ENCODE data around the gene STIP1. TPM values are rescaled to one million over a fixed set of nuclear protein-coding genes. Genes with fewer than 3 reads are reported as not detected.

The STIP1 gene
- total and polyA plus RNA-seq, 10 of the 15 experiments (the other 5 are each of a cell fraction or from before 2014, with no cell fraction given) = 25.2 to 291 (median 191) TPM

DNA sequence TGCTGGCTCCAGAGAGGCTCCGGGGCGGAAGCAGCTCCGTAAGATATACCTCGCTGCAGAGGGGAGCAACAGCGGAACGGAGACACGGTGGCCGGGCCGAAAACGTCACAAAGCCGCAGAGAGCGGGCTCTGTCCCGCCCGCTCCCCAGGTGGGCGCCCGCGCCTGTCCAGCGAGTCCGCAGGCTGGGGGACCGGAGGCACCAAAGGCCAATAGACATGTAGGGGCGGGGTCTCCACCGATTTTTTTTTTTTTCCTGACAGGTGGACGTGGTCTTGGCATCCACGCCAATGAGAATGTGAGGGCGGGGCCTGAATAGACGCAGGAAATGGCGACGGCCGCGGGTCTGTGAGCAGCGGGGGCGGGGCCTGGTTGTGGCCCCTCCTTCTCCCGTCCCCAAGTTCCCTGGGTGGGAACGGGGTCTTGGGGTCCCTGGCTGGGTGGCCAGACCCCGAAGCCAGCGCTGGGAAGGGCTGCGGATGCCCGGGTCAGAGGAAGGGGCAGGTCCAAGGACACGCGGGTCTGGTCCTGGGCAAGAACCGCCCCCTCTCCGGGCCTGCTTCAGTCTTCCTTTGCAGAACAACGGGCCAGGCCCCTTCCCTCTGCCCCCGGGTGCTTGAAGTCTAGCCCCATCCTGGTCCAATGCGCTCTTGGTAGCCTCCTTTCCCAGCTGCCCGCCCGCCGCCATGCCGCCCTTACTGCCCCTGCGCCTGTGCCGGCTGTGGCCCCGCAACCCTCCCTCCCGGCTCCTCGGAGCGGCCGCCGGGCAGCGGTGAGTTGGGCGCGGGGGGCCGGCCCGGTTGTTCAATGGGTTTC lies 44.4 kb downstream of the STIP1 start, which contains the start of gene DNAJC4 (continued):
- TF ChIP-seq RB1 (IDR thresholded peaks at IDR 0.05; ENCODE audit: borderline replicate concordance) (no peak; the same call in 1 of the 2 replicates), LARP7 (IDR thresholded peaks at IDR 0.05) (no peak), SMARCA5 (IDR thresholded peaks at IDR 0.05) (0 out of 2 replicates have a peak, but pooled peaks have one; percentile 27), IKZF1 (conservative IDR thresholded peaks at IDR 0.05) (0 out of 2 replicates have a peak, but pooled peaks have one; percentile 47), NR2F1 (conservative IDR thresholded peaks at IDR 0.05) (peak; percentile 53; the same call in 1 of the 2 replicates), HDGF (IDR thresholded peaks at IDR 0.05) (0 out of 2 replicates have a peak, but pooled peaks have one; percentile 59), ZSCAN29 (IDR thresholded peaks at IDR 0.05) (no peak), RCOR1 (conservative IDR thresholded peaks at IDR 0.05; ENCODE audit: low read depth, low read length) (no peak), MEF2A (IDR thresholded peaks at IDR 0.05; ENCODE audit: insufficient read depth, low read depth, low read length) (no peak), BACH1 (IDR thresholded peaks at IDR 0.05; ENCODE audit: borderline replicate concordance) (peak; percentile 63; the same call in 1 of the 2 replicates), SREBF1 (IDR thresholded peaks at IDR 0.05; ENCODE audit: low read length) (no peak), ZNF24 (IDR thresholded peaks at IDR 0.05) (no peak), POLR2A (IDR thresholded peaks at IDR 0.05; ENCODE audit: low read depth, low read length) (peak; percentile 80), ETV6 (conservative IDR thresholded peaks at IDR 0.05 in 1 of 2, IDR thresholded peaks at IDR 0.05 in 1 of 2; ENCODE audit: borderline replicate concordance in 1 of 2, low read depth in 1 of 2) (peak in 1 of 2 experiments; percentile 17; a peak in 1 of 4 replicates), ATF7 (IDR thresholded peaks at IDR 0.05; ENCODE audit: low read depth) (0 out of 2 replicates have a peak, but pooled peaks have one; percentile 20), BHLHE40 (IDR thresholded peaks at IDR 0.05; ENCODE audit: borderline replicate concordance in 1 of 2, low read depth in 2 of 2, low read length in 1 of 2) (no peak), ZNF384 (IDR thresholded peaks at IDR 0.05; ENCODE audit: borderline replicate concordance, low read depth, low read length) (peak; percentile 99), NBN (IDR thresholded peaks at IDR 0.05) (peak; percentile 54; the same call in 1 of the 2 replicates)
- TF ChIP-seq, protein P1, sequence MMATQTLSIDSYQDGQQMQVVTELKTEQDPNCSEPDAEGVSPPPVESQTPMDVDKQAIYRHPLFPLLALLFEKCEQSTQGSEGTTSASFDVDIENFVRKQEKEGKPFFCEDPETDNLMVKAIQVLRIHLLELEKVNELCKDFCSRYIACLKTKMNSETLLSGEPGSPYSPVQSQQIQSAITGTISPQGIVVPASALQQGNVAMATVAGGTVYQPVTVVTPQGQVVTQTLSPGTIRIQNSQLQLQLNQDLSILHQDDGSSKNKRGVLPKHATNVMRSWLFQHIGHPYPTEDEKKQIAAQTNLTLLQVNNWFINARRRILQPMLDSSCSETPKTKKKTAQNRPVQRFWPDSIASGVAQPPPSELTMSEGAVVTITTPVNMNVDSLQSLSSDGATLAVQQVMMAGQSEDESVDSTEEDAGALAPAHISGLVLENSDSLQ (IDR thresholded peaks at IDR 0.05) = peak; percentile 84
- TF ChIP-seq, protein P2, sequence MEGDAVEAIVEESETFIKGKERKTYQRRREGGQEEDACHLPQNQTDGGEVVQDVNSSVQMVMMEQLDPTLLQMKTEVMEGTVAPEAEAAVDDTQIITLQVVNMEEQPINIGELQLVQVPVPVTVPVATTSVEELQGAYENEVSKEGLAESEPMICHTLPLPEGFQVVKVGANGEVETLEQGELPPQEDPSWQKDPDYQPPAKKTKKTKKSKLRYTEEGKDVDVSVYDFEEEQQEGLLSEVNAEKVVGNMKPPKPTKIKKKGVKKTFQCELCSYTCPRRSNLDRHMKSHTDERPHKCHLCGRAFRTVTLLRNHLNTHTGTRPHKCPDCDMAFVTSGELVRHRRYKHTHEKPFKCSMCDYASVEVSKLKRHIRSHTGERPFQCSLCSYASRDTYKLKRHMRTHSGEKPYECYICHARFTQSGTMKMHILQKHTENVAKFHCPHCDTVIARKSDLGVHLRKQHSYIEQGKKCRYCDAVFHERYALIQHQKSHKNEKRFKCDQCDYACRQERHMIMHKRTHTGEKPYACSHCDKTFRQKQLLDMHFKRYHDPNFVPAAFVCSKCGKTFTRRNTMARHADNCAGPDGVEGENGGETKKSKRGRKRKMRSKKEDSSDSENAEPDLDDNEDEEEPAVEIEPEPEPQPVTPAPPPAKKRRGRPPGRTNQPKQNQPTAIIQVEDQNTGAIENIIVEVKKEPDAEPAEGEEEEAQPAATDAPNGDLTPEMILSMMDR (IDR thresholded peaks at IDR 0.05 in 2 of 3, conservative IDR thresholded peaks at IDR 0.05 in 1 of 3; ENCODE audit: control insufficient read depth in 2 of 3, extremely low read depth in 1 of 3, insufficient read depth in 1 of 3, low read depth in 3 of 3, low read length in 3 of 3) = no peak
- TF ChIP-seq, protein P3, sequence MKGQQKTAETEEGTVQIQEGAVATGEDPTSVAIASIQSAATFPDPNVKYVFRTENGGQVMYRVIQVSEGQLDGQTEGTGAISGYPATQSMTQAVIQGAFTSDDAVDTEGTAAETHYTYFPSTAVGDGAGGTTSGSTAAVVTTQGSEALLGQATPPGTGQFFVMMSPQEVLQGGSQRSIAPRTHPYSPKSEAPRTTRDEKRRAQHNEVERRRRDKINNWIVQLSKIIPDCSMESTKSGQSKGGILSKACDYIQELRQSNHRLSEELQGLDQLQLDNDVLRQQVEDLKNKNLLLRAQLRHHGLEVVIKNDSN (IDR thresholded peaks at IDR 0.05; ENCODE audit: borderline replicate concordance, extremely low read length, insufficient read depth, low read depth, low read length) = no peak
- TF ChIP-seq, protein P4, sequence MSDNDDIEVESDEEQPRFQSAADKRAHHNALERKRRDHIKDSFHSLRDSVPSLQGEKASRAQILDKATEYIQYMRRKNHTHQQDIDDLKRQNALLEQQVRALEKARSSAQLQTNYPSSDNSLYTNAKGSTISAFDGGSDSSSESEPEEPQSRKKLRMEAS (IDR thresholded peaks at IDR 0.05; ENCODE audit: low read depth, low read length) = no peak; the same call in none of the 2 replicates
- TF ChIP-seq, protein P5, sequence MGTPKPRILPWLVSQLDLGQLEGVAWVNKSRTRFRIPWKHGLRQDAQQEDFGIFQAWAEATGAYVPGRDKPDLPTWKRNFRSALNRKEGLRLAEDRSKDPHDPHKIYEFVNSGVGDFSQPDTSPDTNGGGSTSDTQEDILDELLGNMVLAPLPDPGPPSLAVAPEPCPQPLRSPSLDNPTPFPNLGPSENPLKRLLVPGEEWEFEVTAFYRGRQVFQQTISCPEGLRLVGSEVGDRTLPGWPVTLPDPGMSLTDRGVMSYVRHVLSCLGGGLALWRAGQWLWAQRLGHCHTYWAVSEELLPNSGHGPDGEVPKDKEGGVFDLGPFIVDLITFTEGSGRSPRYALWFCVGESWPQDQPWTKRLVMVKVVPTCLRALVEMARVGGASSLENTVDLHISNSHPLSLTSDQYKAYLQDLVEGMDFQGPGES (IDR thresholded peaks at IDR 0.05) = no peak

Data from GM12878 (cell line).